ENCODE measurements around the gene RWDD4.

RWDD4 gene

GRCh38 chr4:183659029-183659871 lies at the start of gene RWDD4, which contains the start of gene TRAPPC11:
RWDD4 (minus strand) TSS chr4:183659185; CDS start chr4:183658952, 233 bp downstream.
TRAPPC11 (plus strand) TSS chr4:183659293; CDS start chr4:183663868, 4,575 bp downstream.
- no peaks in the 10 kb centered on the region for H3K9me3 Mint-ChIP-seq
- peak within 1 kb of the TSS; percentile 96 for H3K27ac Mint-ChIP-seq
- H3K36me3 Mint-ChIP-seq (ENCODE audit: low read depth): peaks cover 23% of the 10 kb centered on the region
- no peaks in the 10 kb centered on the region for H3K27me3 Mint-ChIP-seq
- peaks cover 38% of the 10 kb centered on the region for H3K4me1 Mint-ChIP-seq (ENCODE audit: low read depth)
- H3K4me3 Mint-ChIP-seq: peak within 1 kb of the TSS; percentile 94

- Mint-ChIP-seq H3K4me1 (ENCODE audit: low read depth) (no peaks in the 10 kb centered on the region), H3K27me3 (no peaks in the 10 kb centered on the region), H3K27ac (no peak overlapping the region), H3K36me3 (ENCODE audit: low read depth) (peaks cover 67% of the 10 kb centered on the region), H3K9me3 (no peaks in the 10 kb centered on the region), H3K4me3 (no peak overlapping the region)
These were observed 43.5 kb upstream of the RWDD4 start for GRCh38 chr4:183702492-183702891.

GRCh38 chr4:183700407-183700806 lies 41.4 kb upstream of the RWDD4 start:
- Mint-ChIP-seq H3K4me1 (ENCODE audit: low read depth) (no peaks in the 10 kb centered on the region), H3K27ac (no peak overlapping the region), H3K9me3 (no peaks in the 10 kb centered on the region), H3K27me3 (no peaks in the 10 kb centered on the region), H3K4me3 (no peak overlapping the region), H3K36me3 (ENCODE audit: low read depth) (peaks cover 74% of the 10 kb centered on the region)

- H3K36me3 Mint-ChIP-seq (ENCODE audit: low read depth): peaks cover 72% of the 10 kb centered on the region
- no peak overlapping the region for H3K27ac Mint-ChIP-seq
- H3K4me3 Mint-ChIP-seq: no peak overlapping the region
- H3K9me3 Mint-ChIP-seq: no peaks in the 10 kb centered on the region
- H3K27me3 Mint-ChIP-seq: no peaks in the 10 kb centered on the region
- H3K4me1 Mint-ChIP-seq (ENCODE audit: low read depth): no peaks in the 10 kb centered on the region
These were observed 39.9 kb upstream of the RWDD4 start for GRCh38 chr4:183698909-183699308.

GRCh38 chr4:183691897-183692296 lies 32.9 kb upstream of the RWDD4 start:
- H3K27ac Mint-ChIP-seq: no peak overlapping the region
- no peaks in the 10 kb centered on the region for H3K9me3 Mint-ChIP-seq
- H3K4me1 Mint-ChIP-seq (ENCODE audit: low read depth): no peaks in the 10 kb centered on the region
- peaks cover 58% of the 10 kb centered on the region for H3K36me3 Mint-ChIP-seq (ENCODE audit: low read depth)
- H3K4me3 Mint-ChIP-seq: no peak overlapping the region
- H3K27me3 Mint-ChIP-seq: no peaks in the 10 kb centered on the region

GRCh38 chr4:183691006-183691405 lies 32.0 kb upstream of the RWDD4 start:
- Mint-ChIP-seq H3K36me3 (ENCODE audit: low read depth) (peaks cover 56% of the 10 kb centered on the region), H3K4me1 (ENCODE audit: low read depth) (no peaks in the 10 kb centered on the region), H3K9me3 (no peaks in the 10 kb centered on the region), H3K27ac (peak overlapping the region; percentile 38), H3K4me3 (no peak overlapping the region), H3K27me3 (no peaks in the 10 kb centered on the region)

- peaks cover 51% of the 10 kb centered on the region for H3K36me3 Mint-ChIP-seq (ENCODE audit: low read depth)
- no peak overlapping the region for H3K4me3 Mint-ChIP-seq
- H3K9me3 Mint-ChIP-seq: no peaks in the 10 kb centered on the region
- no peaks in the 10 kb centered on the region for H3K27me3 Mint-ChIP-seq
- H3K27ac Mint-ChIP-seq: no peak overlapping the region
- no peaks in the 10 kb centered on the region for H3K4me1 Mint-ChIP-seq (ENCODE audit: low read depth)
These were observed 29.2 kb upstream of the RWDD4 start for GRCh38 chr4:183688216-183688615.

GRCh38 chr4:183686461-183686860 lies 27.5 kb upstream of the RWDD4 start:
- Mint-ChIP-seq H3K4me1 (ENCODE audit: low read depth) (no peaks in the 10 kb centered on the region), H3K27ac (no peak overlapping the region), H3K4me3 (no peak overlapping the region), H3K9me3 (no peaks in the 10 kb centered on the region), H3K27me3 (no peaks in the 10 kb centered on the region), H3K36me3 (ENCODE audit: low read depth) (peaks cover 48% of the 10 kb centered on the region)

GRCh38 chr4:183681119-183681518 lies 22.1 kb upstream of the RWDD4 start:
- H3K27ac Mint-ChIP-seq: no peak overlapping the region
- H3K27me3 Mint-ChIP-seq: no peaks in the 10 kb centered on the region
- no peak overlapping the region for H3K4me3 Mint-ChIP-seq
- no peaks in the 10 kb centered on the region for H3K9me3 Mint-ChIP-seq
- no peaks in the 10 kb centered on the region for H3K4me1 Mint-ChIP-seq (ENCODE audit: low read depth)
- peaks cover 52% of the 10 kb centered on the region for H3K36me3 Mint-ChIP-seq (ENCODE audit: low read depth)

- Mint-ChIP-seq H3K36me3 (ENCODE audit: low read depth) (peaks cover 56% of the 10 kb centered on the region), H3K4me1 (ENCODE audit: low read depth) (no peaks in the 10 kb centered on the region), H3K4me3 (no peak overlapping the region), H3K27me3 (no peaks in the 10 kb centered on the region), H3K27ac (no peak overlapping the region), H3K9me3 (no peaks in the 10 kb centered on the region)
These were observed 16.6 kb upstream of the RWDD4 start for GRCh38 chr4:183675625-183676024.

GRCh38 chr4:183674153-183674552 lies 15.2 kb upstream of the RWDD4 start:
- Mint-ChIP-seq H3K9me3 (no peaks in the 10 kb centered on the region), H3K4me1 (ENCODE audit: low read depth) (no peaks in the 10 kb centered on the region), H3K27ac (no peak overlapping the region), H3K27me3 (no peaks in the 10 kb centered on the region), H3K4me3 (no peak overlapping the region), H3K36me3 (ENCODE audit: low read depth) (peaks cover 52% of the 10 kb centered on the region)

GRCh38 chr4:183670960-183671555 lies 12.1 kb upstream of the RWDD4 start:
- no peaks in the 10 kb centered on the region for H3K9me3 Mint-ChIP-seq
- H3K4me1 Mint-ChIP-seq (ENCODE audit: low read depth): no peaks in the 10 kb centered on the region
- H3K27me3 Mint-ChIP-seq: no peaks in the 10 kb centered on the region
- peaks cover 60% of the 10 kb centered on the region for H3K36me3 Mint-ChIP-seq (ENCODE audit: low read depth)
- H3K27ac Mint-ChIP-seq: no peak overlapping the region
- no peak overlapping the region for H3K4me3 Mint-ChIP-seq

GRCh38 chr4:183670251-183670650 lies 11.3 kb upstream of the RWDD4 start:
- no peak overlapping the region for H3K4me3 Mint-ChIP-seq
- H3K9me3 Mint-ChIP-seq: no peaks in the 10 kb centered on the region
- no peaks in the 10 kb centered on the region for H3K4me1 Mint-ChIP-seq (ENCODE audit: low read depth)
- no peaks in the 10 kb centered on the region for H3K27me3 Mint-ChIP-seq
- peaks cover 62% of the 10 kb centered on the region for H3K36me3 Mint-ChIP-seq (ENCODE audit: low read depth)
- no peak overlapping the region for H3K27ac Mint-ChIP-seq

GRCh38 chr4:183666088-183666487 lies 7.1 kb upstream of the RWDD4 start:
- Mint-ChIP-seq H3K9me3 (no peaks in the 10 kb centered on the region), H3K4me3 (no peak overlapping the region), H3K27ac (no peak overlapping the region), H3K4me1 (ENCODE audit: low read depth) (peaks cover 1% of the 10 kb centered on the region), H3K27me3 (no peaks in the 10 kb centered on the region), H3K36me3 (ENCODE audit: low read depth) (peaks cover 53% of the 10 kb centered on the region)

GRCh38 chr4:183659872-183660242 lies 872 bp upstream of the RWDD4 start:
- H3K9me3 Mint-ChIP-seq: no peaks in the 10 kb centered on the region
- H3K36me3 Mint-ChIP-seq (ENCODE audit: low read depth): peaks cover 23% of the 10 kb centered on the region
- peak overlapping the region; percentile 94 for H3K4me3 Mint-ChIP-seq
- H3K4me1 Mint-ChIP-seq (ENCODE audit: low read depth): peaks cover 38% of the 10 kb centered on the region
- H3K27me3 Mint-ChIP-seq: no peaks in the 10 kb centered on the region
- peak overlapping the region; percentile 72 for H3K27ac Mint-ChIP-seq
